HL-60/S4 (cell line): Measurements from ENCODE around the gene SNX6.
"Not testable (repeated sequence)": the region's sequence is repeated elsewhere in the genome, so short reads cannot be mapped to it uniquely, and the experiment has no call there.

Experiments used
- in situ Hi-C: fragments of 300-500 bp; cut with MboI; formaldehyde crosslinking; loops from 2 replicates; pipeline ENCODE4 v1.14.3; 2022; ENCODE audit warnings: low sequenced_read_pairs

Gene SNX6

DNA sequence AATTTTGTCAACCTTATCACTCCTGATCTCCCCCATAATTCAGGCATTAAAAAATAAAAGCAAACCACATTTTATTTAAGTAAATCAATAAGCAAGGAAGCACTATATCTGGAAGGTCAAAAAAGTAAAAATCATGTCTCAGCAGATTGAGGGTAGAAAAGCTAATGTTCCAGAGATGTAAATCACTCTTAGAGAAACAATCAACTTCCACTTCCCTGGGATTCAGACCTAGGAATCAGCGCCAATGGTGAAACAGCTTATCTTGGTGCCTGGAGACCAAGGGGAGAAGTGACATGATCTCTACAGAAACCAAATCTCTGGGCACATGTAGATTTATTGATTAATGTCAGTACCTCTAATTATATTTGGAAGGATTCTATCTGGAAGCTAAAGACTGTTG lies 10.9 kb upstream of the SNX6 start:
- in situ Hi-C loops: no loop called here

DNA sequence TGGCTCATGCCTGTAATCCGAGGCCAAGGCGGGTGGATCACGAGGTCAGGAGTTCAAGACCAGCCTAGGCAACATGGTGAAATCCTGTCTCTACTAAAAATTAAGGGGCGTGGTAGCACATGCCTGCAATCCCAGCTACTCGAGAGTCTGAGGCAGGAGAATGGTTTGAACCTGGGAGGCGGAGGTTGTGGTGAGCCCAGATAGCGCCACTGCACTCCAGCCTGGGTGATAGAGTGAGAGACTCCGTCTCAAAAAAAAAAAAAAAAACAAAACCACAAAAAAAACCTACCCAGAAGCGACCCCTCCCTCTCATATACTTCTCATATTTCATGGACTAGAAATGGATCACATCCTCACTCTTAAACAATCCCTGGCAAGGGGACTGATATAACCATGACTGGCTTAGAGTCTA lies 4.4 kb upstream of the SNX6 start:
- in situ Hi-C loops: not testable (repeated sequence)

DNA sequence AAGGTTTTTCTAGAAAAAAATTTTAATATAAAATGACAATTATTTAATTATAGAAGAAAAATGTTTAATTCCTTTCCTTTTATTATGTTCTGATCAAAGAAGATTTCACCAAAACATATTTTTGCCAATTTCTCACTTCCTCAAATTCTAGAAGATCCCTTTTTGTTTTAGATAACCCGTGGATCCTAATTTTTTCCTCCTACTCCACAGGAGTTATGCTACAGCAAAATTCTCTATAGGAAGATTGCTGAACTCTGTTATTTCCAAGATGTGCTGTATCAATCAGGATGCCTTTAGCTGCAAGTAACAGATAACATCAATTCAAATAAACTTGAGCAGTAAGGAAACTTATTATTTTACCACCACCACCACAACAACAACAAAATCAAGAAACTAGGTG lies 3.8 kb upstream of the SNX6 start:
- in situ Hi-C loops: no loop called here

DNA sequence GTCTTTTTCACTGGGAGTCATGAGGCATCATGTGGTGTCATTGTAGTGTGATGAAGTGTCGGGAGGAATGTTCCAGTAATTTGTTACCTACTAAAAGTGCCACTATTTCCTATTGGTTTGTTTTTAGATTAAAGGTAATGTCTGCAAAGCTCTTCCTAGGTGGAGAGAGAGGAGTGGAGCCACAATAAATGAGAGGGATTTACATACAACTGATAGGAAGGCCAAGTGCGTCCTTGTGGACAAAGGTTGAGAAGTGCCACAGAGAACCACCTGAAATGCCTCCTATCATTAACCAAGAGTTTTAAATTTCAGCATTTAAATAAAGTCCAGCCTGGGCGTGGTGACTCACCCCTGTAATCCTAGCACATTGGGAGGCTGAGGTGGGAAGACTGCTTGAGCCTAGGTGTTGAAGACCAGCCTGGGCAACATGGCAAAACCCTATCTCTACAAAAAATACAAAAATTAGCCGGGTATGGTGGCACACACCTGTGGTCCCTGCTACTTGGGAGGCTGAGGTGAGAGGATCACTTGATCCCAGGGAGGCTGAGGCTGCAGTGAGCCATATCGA lies 2.5 kb upstream of the SNX6 start:
- in situ Hi-C loops: no loop called here

DNA sequence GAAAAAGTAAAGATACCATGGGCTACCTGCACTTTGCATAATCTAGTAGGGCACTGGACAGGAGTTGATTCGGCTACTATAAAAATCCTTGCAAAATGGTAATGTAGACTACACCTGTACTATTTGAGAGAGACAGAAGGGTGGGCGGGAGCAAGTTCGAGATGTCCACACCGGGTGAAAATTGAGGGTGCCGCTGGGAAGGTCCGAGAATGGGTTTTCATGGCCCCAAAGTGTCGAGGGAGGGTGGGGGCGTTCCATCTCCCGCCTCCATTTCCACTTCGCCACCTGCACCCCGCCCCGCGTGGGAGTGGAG lies 648 bp downstream of the SNX6 start:
- in situ Hi-C loops: no loop called here

DNA sequence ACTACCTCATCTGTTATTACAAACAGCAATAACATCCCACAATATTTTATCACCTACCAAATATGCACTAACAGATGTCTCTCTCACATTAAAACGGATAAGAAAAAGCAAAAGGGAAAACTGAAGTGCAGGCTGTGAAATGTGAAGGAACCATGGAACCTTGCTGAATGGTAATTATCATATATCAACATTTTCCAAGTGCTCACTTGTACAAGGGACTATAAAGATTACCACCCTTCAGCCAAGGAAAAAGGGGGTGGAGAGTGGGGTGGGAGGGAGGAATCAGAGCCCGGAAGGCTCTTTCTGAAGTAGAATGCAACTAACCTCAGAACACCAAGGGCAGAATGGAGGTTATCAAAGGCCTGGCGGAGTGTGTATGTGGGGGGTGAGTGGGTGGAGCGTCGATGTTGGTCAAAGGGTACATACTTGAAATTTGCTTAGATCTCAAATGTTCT lies 1.2 kb downstream of the SNX6 start:
- in situ Hi-C loops: no loop called here

DNA sequence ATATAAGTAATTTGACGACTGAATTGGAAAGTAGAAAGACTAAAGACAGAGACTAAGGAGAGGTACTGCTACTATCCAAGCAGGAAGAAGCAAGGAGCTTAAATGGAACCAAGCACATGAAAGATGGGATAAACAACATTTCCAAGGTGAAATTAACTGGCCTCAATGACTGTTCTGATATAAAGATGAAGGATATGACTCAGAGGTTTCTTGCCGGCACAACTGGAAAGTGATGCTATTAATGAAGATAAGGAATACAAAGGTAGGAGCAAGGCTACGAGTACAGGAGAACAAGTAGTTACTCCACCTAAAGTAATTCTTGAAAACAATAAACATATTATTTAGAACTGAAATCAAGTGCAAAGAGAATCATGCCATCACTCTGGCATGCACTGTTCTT lies 6.4 kb downstream of the SNX6 start:
- in situ Hi-C loops: no loop called here

DNA sequence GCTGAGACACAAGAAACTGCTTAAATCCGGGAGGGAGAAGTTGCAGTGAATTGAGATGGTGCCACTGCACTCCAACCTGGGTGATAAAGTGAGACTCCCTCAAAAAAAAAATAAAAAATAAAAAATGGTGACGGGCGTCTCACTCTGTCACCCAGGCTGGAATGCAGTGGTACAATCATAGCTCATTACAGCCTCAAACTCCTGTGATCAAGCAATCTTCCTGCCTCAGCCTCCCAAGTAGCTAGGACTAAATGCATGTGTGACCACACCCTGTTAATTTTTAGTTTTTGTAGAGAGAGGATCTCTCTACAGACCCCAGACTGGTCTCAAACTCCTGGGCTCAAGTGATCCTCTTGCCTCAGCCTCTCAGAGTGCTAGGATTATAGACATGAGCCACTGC lies 9.1 kb downstream of the SNX6 start:
- in situ Hi-C loops: no loop called here

DNA sequence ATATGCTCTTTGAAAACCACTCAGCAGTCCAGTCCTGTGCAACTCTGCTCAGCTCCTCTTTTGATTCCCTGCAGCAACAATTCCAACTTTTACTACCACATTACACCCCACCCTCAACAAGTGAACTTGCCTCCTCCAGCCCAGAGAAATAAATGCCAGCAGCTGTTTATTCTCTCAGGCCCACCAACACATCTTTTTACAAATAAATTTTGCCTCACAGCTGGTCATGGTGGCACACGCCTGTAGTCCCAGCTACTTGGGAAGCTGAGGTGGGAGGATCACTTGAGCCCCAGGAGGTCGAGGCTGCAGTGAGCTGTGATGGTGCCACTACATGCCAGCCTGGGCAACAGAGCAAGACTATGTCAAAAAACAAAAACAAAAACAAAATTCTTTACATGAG lies 9.8 kb downstream of the SNX6 start:
- in situ Hi-C loops: no loop called here

DNA sequence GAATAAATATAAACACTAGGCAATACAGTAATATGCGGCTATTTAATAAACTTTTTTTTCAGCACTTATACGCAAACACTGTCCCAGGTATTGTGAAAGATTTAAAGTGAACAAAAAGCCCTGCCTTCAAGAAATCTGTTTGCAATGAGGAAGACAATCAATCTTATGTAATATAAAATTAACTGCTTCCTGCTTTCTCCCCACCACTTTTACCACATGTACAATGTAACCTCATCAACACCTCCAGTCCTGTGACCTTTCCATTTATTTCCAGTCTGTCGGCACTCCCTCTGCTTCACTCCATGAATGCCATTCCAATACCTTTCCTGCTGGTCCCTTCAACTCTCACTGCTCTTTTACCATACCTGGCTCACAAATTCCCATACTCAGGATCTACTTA lies 10.5 kb downstream of the SNX6 start:
- in situ Hi-C loops: no loop called here

DNA sequence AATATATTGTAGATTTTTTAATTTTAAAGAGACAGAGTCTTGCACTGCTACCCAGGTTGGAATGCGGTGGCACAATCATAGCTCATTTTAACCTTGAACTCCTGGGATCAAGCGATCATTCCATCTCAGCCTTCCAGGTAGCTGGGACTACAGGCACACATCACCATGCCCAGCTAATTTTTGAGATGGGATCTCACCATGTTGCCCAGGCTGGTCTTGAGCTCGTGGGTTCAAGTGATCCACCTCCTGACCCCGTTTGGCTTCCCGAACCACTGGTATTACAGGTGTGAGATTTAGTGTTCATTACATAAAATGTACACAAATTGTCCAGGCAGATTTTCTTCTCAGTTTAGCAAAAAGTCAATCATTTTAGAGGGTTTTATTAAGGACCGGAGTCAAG lies 13.6 kb downstream of the SNX6 start:
- in situ Hi-C loops: no loop called here

DNA sequence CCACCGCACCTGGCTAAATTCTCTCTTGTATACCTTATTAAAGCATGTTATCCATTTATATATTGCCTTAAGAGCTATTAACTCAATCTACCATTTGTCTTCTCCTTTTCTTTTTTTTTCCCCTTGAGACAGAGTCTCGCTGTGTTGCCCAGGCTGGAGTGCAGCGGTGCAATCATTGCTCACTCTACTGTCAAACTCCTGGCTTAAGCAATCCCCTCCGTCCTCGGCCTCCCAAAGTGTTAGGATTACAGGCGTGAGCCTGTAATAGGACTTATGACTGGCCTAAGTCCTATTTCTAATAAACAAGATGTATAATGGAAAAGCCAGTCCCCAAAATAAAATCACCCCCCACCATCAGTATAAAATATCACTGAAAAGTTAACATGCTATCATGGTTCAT lies 14.4 kb downstream of the SNX6 start:
- in situ Hi-C loops: no loop called here

DNA sequence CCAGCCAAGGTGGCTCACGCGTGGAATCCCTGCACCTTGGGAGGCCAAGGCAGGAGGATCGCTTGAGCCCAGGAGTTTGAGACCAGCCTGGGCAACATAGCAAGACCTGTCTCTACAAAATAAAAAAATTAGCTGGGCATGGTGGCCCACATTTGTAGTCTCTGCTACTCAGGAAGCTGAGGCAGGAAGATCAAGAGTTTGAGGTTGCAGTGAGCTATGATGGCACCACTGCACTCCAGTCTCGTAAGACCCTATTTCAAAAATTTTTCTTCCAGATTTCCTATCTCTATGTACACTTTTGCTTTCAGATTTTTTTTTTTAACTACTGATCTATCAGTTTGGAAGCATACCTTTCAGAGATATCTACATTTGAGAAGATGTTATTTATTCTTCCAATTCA lies 15.3 kb downstream of the SNX6 start:
- in situ Hi-C loops: no loop called here

DNA sequence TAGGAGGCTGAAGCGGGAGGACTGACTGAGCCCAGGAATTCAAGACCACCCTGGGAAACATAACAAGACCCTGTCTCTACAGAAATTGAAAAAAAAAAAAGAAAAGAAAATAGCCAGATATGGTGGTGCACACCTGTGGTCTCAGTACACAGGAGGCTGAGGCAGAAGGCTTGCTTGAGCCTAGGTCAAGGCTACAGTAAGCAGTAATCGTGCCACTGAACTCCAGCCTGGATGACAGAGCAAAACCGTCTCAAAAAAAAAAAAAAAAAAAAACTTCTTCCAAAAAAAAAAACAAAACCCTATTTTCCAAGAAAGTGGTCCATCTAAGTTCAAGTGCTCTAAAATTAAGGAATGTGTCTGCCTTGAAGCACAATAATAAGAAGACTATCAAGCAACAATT lies 19.8 kb downstream of the SNX6 start:
- in situ Hi-C loops: no loop called here

DNA sequence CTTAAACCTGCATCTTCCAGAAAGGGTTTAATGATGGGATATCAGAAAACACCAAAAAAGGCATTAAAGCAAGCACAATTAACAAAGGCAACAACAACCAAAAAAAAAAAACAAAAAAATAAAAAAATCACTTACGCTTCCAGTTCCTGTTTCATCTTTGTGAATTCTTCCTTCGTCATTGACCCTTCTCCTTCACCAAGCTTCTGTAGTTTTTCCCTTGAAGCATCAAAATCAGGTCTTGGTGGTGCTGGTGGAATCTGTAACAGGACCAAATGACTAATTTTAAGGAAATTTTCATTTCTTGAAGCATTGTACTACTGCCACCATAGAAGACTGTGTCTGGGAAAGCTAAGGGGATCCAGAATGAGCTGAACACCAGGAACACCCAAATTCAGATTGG lies 24.5 kb downstream of the SNX6 start:
- in situ Hi-C loops: no loop called here

DNA sequence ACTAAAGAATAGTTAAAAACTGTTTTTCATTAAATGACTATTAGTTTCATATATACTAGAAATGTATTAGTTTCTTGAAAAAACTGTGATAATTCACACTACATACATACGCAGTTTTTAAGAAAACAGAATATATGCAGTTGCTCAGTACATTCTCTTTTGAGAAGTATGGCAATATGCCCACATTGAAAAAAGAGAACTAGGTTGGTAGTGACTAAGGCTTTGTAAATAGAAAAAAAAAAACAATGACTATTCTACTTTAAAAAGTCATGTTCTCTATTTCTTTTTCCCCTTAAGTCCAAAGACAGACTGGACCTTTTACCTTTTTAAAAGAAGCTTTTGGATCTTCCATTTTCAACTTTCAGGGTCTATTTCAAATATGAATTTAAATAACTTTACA lies 25.0 kb downstream of the SNX6 start:
- in situ Hi-C loops: no loop called here

DNA sequence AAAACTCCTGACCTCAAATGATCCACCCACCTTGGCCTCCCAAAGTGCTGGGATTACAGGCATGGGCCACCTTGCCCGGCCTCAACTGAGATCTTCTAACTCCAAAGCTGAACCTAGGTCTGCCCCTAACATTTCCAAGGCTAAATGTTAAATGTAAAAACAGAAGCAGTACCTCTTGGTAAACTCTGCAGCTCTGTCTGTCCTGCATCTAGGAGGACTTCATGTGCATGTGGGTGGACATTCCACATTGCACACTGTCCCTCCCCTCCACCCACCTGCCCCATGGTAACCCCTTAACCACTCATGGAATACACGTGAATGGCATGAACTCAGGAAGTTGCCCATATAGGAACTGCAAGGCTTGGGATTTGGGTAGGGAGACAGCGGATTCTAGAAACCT lies 33.1 kb downstream of the SNX6 start:
- in situ Hi-C loops: no loop called here

DNA sequence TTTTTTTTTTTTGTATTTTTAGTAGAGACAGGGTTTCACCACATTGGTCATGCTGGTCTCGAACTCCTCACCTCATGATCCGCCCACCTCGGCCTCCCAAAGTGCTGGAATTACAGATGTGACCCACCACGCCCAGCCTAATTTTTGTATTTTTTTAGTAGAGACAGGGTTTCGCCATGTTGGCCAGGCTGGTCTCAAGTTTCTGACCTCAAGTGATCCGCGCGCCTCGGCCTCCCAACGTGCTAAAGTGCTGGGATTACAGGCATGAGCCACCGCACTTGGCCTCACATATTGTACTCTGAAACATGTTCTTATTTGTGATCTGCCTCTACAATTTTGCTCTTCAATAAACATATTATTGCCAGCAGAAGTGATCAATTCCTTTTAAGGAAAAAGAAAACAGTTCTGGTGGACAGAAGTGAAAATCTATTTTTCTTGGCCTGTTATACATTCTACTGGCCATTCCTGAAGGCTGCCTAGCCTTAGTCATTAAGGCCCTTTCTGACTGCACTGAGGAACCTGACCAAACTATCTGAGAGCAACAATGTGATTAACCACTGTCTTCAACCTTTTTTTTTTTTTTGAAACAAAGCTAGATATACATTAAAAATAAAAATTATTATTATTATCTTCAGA lies 36.1 kb downstream of the SNX6 start:
- in situ Hi-C loops: no loop called here

DNA sequence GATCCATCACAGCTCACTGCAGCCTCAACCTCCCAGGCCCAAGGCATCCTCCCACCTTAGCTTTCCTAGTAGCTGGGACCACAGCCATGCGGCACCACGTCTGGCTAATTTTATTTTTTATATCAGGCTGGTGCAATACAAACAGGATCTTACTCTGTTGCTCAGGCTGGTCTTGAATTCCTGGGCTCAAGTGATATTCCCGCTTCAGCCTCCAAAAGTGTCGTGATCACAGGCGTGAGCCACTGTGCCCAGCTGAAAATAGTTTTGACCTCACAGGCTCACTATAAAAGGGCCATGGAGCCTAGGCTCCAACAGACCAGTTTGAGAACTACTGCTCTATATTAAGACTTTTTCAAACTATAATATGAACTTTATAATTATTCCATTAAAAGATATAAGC lies 37.3 kb downstream of the SNX6 start:
- in situ Hi-C loops: no loop called here

DNA sequence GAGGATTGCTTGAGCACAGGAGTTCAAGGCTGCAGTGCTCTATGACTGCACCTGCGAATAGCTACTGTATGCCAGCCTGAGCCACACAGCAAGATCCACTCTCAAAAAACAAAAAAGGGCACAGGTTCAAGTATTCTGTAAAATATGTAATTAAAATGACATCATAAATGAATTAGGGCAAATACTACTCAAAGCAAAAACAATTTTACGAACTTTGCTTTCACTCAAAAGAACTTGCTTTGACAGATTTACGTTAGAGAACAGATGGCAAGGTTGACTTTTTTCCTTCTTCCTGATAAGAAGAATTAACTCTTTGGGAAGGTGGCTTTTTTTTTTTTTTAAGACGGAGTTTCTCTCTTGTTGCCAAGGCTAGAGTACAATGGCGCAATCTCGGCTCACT lies 46.4 kb downstream of the SNX6 start:
- in situ Hi-C loops: no loop called here

DNA sequence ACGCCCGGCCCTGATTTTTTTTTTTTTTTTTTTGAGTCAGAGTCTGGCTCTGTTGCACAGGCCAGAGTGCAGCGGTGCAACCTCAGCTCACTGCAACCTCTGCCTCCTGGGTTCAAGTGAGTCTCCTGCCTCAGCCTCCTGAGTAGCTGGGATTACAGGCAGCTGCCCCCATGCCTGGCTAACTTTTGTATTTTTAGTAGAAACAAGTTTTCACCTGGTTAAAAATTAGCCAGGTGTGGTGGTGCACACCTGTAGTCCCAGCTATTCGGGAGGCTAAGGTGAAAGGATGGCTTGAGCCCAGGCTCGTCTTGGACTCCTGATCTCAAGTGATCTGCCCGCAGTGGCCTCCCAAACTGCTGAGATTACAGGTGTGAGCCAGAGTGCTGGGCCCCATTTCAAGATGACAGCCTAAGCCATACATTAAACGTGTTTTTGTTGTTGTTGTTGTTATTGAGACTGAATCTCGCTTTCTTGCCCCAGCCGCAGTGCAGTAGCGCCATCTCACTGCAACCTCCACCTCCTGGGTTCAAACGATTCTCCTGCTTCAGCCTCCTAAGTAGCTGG lies 47.7 kb downstream of the SNX6 start:
- in situ Hi-C loops: no loop called here

DNA sequence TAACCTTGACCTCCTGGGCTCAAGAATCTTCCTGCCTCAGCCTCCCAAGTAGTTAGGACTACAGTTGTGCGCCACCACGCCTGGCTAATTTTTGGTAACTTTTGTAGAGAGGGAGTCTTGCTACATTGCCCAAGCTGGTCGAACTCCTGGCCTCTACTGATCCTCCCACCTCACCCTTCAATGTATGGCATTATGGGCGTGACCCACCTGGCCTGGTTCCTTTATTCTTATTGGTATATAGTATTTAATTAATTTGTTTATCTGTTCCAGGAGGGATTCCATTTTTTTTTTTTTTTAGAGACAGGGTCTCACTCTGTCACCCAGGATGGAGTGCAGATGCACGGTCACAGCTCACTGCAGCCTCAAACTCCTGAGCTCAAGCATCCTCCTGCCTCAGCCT lies 49.6 kb downstream of the SNX6 start:
- in situ Hi-C loops: no loop called here

DNA sequence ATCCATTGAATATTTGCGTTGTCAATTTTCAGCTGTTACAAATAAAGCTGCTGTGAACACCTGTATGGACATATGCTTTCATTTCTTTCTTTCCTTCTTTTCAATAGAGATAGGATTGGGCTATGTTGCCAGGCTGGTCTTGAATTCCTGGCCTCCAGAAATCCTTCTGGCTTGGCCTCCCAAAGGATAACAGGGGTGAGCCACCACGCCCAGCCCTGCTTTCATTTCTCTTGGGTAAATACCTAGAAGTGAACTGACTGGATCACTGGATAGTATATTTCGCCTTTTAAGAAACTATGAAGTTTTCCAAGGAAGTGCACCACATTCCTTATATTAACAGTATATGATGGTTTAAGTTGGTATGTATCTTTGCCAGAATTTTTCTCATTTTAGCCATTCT lies 58.2 kb downstream of the SNX6 start:
- in situ Hi-C loops: no loop called here
